Osteocyte (in vitro differentiated cells): Measurements from ENCODE around the gene ALS2. TPM values are rescaled to one million over a fixed set of nuclear protein-coding genes. Genes with fewer than 3 reads are reported as not detected.

Experiments
- DNase-seq: peaks from one replicate; pipeline ENCODE4 v3.0.0; 2021; ENCODE audit warnings: mixed read lengths; ENCODE audit not compliant: unreplicated experiment; ENCODE audit errors: extremely low spot score
- H3K27ac Mint-ChIP-seq: one replicate; pipeline ENCODE4 v1.8.0; 2021; ENCODE audit warnings: mild to moderate bottlenecking, mixed read lengths; ENCODE audit not compliant: unreplicated experiment
- H3K27me3 Mint-ChIP-seq: one replicate; pipeline ENCODE4 v1.8.0; 2021; ENCODE audit warnings: mixed read lengths; ENCODE audit not compliant: unreplicated experiment
- H3K36me3 Mint-ChIP-seq: one replicate; pipeline ENCODE4 v1.8.0; 2021; ENCODE audit warnings: mixed read lengths; ENCODE audit not compliant: unreplicated experiment
- H3K4me1 Mint-ChIP-seq: one replicate; pipeline ENCODE4 v1.8.0; 2021; ENCODE audit warnings: mixed read lengths; ENCODE audit not compliant: unreplicated experiment
- H3K4me3 Mint-ChIP-seq: one replicate; pipeline ENCODE4 v1.8.0; 2021; ENCODE audit warnings: mild to moderate bottlenecking, moderate library complexity, mixed read lengths; ENCODE audit not compliant: unreplicated experiment
- H3K9me3 Mint-ChIP-seq: one replicate; pipeline ENCODE4 v1.8.0; 2021; ENCODE audit warnings: mixed read lengths; ENCODE audit not compliant: unreplicated experiment
- total RNA-seq: library from RNA; stranded (reverse); gene quantifications from 2 replicates; pipeline ENCODE4 v1.2.1, GENCODE V29; 2021
- TF ChIP-seq, protein P1 (sequence below): fragments of 200-600 bp; sonication (generic); IDR thresholded peaks from 2 replicates; pipeline ENCODE4 v1.5.0; 2021; ENCODE audit warnings: antibody characterized with exemption, mild to moderate bottlenecking, moderate library complexity

The ALS2 gene
- total RNA-seq, 1 donor from 2014 or later = 35.5 TPM

DNA sequence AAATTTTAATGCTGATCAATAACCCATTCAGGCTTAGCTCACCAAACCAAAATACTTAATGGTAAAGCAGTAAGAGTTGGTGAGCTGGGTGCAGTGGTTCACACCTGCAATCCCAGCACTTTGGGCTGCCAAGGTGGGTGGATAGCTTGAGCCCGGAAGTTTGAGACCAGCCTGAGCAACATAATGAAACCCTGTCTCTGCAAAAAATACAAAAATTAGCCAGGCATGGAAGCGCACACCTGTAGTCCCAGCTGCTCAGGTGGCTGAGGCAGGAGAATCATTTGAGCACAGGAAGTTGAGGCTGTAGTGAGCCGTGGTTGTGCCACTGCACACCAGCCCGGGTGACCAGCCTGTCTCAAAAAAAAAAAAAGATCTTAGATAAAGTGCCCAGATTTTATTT, 46.6 kb downstream of the ALS2 start:
- Mint-ChIP-seq H3K4me1 (no peaks in the 10 kb centered on the region), H3K36me3 (peaks cover 62% of the 10 kb centered on the region), H3K9me3 (peaks cover 9% of the 10 kb centered on the region), H3K27me3 (no peaks in the 10 kb centered on the region), H3K4me3 (no peak overlapping the region), H3K27ac (no peak overlapping the region)
- no peak for DNase-seq
- TF ChIP-seq, protein P1, sequence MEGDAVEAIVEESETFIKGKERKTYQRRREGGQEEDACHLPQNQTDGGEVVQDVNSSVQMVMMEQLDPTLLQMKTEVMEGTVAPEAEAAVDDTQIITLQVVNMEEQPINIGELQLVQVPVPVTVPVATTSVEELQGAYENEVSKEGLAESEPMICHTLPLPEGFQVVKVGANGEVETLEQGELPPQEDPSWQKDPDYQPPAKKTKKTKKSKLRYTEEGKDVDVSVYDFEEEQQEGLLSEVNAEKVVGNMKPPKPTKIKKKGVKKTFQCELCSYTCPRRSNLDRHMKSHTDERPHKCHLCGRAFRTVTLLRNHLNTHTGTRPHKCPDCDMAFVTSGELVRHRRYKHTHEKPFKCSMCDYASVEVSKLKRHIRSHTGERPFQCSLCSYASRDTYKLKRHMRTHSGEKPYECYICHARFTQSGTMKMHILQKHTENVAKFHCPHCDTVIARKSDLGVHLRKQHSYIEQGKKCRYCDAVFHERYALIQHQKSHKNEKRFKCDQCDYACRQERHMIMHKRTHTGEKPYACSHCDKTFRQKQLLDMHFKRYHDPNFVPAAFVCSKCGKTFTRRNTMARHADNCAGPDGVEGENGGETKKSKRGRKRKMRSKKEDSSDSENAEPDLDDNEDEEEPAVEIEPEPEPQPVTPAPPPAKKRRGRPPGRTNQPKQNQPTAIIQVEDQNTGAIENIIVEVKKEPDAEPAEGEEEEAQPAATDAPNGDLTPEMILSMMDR = no peak

DNA sequence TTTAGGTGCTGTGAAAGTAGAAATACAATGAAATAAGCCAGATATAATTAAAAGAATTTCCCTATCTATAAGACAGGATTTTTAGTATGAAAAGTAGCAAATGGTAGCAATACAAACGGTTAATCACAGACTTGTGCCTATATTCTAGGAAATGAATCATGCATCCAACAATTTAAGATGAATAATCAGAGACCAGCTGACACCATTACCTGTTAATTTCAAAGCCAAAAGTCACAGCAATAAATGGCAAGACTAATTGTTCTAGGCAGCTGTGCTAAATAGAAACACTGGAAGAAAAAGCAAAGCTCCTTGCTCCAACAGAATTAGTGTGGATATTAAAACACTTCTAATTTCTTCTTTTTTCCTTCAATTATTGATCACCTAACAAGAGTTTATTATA, 47.2 kb downstream of the ALS2 start:
- H3K27me3 Mint-ChIP-seq = no peaks in the 10 kb centered on the region
- H3K4me3 Mint-ChIP-seq = no peak overlapping the region
- no peaks in the 10 kb centered on the region for H3K4me1 Mint-ChIP-seq
- H3K27ac Mint-ChIP-seq = no peak overlapping the region
- TF ChIP-seq, protein P1 = no peak
- peaks cover 65% of the 10 kb centered on the region for H3K36me3 Mint-ChIP-seq
- peaks cover 8% of the 10 kb centered on the region for H3K9me3 Mint-ChIP-seq
- no peak for DNase-seq

DNA sequence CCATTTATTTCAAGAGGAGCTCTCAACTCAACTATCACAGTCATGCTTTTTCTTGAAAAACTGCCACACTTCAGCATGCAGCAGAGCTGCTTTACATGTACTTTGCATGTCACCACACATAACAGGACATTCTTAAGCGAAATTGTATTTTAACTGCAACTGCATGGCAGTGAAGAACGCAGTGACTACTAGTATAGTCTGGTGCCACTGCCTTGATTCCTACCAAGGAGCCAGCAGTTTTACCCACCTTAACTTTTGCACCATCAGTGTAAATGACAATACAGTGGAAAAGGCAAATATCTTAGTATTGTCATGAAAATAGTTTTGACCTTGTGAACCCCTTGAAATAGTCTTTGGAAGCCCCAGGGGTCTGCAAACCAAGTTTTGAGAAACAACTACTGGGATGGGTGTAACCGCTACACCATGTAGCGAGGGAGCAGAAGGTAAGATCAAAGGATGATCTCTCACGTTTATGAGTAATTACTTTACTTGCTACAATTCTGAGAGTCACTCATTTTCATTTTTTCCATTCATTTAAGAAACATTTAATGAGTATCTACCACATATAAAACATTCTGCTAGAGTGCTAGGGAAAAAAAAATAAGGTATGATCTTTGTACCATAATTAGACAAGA, 50.0 kb downstream of the ALS2 start:
- no peak overlapping the region for H3K27ac Mint-ChIP-seq
- no peaks in the 10 kb centered on the region for H3K4me1 Mint-ChIP-seq
- DNase-seq = no peak
- no peak overlapping the region for H3K4me3 Mint-ChIP-seq
- H3K27me3 Mint-ChIP-seq = no peaks in the 10 kb centered on the region
- H3K9me3 Mint-ChIP-seq = no peaks in the 10 kb centered on the region
- peaks cover 60% of the 10 kb centered on the region for H3K36me3 Mint-ChIP-seq
- TF ChIP-seq, protein P1 = no peak

DNA sequence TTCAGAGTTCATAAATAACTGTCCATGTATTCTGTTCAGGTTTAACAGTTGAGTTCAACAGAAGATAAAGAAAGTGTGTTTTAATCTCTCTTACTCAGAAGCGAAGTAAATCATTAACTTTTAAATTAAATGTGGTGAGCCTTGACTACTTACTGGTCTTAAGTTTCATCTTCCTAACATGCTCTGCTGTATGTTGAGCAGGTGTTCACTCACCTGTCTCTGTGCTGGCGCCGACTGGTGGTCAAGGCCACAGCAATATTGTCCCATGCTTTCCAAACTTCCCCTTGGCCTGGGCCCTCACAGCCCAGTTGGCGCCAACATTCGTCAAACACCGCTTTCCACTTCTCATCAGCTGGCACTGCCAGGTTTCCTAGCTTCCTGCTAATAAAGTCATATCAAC, 65.3 kb downstream of the ALS2 start:
- no peaks in the 10 kb centered on the region for H3K27me3 Mint-ChIP-seq
- H3K4me1 Mint-ChIP-seq = no peaks in the 10 kb centered on the region
- H3K27ac Mint-ChIP-seq = no peak overlapping the region
- no peak overlapping the region for H3K4me3 Mint-ChIP-seq
- H3K36me3 Mint-ChIP-seq = peaks cover 70% of the 10 kb centered on the region
- no peak for DNase-seq
- peaks cover 10% of the 10 kb centered on the region for H3K9me3 Mint-ChIP-seq
- TF ChIP-seq, protein P1 = no peak

DNA sequence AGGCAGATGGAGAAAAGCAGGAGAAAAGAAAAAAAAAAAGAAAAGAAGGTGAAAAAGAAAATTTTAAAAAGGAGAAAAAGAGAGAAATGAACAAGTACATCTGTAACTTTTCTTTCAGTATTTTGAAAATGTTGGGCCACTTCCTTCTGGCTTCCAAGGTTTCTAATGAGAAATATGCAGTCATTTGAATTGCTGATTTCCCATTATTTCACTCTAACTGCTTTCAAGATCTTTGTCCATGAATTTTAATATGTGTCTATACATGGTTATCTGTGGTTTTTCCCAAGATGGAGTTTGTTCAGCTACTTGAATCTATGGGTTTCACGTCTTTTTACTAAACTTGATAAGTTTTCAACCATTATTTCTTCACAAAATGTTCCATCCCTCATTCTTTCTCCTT, 68.0 kb downstream of the ALS2 start:
- peaks cover 69% of the 10 kb centered on the region for H3K36me3 Mint-ChIP-seq
- TF ChIP-seq, protein P1 = no peak
- no peaks in the 10 kb centered on the region for H3K9me3 Mint-ChIP-seq
- DNase-seq = no peak
- no peaks in the 10 kb centered on the region for H3K27me3 Mint-ChIP-seq
- no peak overlapping the region for H3K4me3 Mint-ChIP-seq
- H3K4me1 Mint-ChIP-seq = no peaks in the 10 kb centered on the region
- no peak overlapping the region for H3K27ac Mint-ChIP-seq
